GM19240 (cell line): ENCODE results near the gene CYTH4.
"Not testable (repeated sequence)": the region's sequence is repeated elsewhere in the genome, so short reads cannot be mapped to it uniquely, and the experiment has no call there.

Experiments used
- DNase-seq: peaks from one replicate; pipeline ENCODE4 v3.0.0; 2011; ENCODE audit warnings: low spot score; ENCODE audit not compliant: insufficient read length

The CYTH4 gene

GRCh38 chr22:37326726-37327125 is 44.4 kb downstream of the CYTH4 start:
- DNase-seq: no peak

- DNase-seq: no peak
These were observed 45.7 kb downstream of the CYTH4 start for GRCh38 chr22:37328017-37328416.

GRCh38 chr22:37328538-37329237 is 46.4 kb downstream of the CYTH4 start:
- DNase-seq: not testable (repeated sequence)

- no peak for DNase-seq
These were observed 47.2 kb downstream of the CYTH4 start for GRCh38 chr22:37329238-37330140.

- peak; percentile 81 for DNase-seq
These were observed 48.1 kb downstream of the CYTH4 start for GRCh38 chr22:37330200-37331033.

GRCh38 chr22:37331034-37331428 is 48.7 kb downstream of the CYTH4 start:
- DNase-seq: no peak

GRCh38 chr22:37331856-37332536 is 49.7 kb downstream of the CYTH4 start:
- no peak for DNase-seq

GRCh38 chr22:37333724-37334460 is 51.6 kb downstream of the CYTH4 start:
- DNase-seq: no peak

GRCh38 chr22:37334461-37334858 is 52.2 kb downstream of the CYTH4 start:
- DNase-seq: no peak

GRCh38 chr22:37334859-37335805 is 52.8 kb downstream of the CYTH4 start:
- DNase-seq: no peak

- DNase-seq: no peak
These were observed 53.5 kb downstream of the CYTH4 start for GRCh38 chr22:37335806-37336199.

- DNase-seq: no peak
These were observed 54.3 kb downstream of the CYTH4 start for GRCh38 chr22:37336579-37336978.

GRCh38 chr22:37337204-37337943 is 55.1 kb downstream of the CYTH4 start:
- no peak for DNase-seq

- no peak for DNase-seq
These were observed 56.4 kb downstream of the CYTH4 start for GRCh38 chr22:37338539-37339246.

- DNase-seq: no peak
These were observed 58.3 kb downstream of the CYTH4 start for GRCh38 chr22:37340331-37341262.

- DNase-seq: no peak
These were observed 59.8 kb downstream of the CYTH4 start for GRCh38 chr22:37342065-37342464.

- no peak for DNase-seq
These were observed 61.0 kb downstream of the CYTH4 start for GRCh38 chr22:37343348-37343747.
